HPDE6-E6E7 (cell line): ENCODE data around the gene CYP39A1.

Experiments
- DNase-seq: peaks from one replicate; pipeline ENCODE4 v3.0.0; 2011; ENCODE audit warnings: missing footprints; ENCODE audit errors: extremely low spot score

CYP39A1 gene

DNA sequence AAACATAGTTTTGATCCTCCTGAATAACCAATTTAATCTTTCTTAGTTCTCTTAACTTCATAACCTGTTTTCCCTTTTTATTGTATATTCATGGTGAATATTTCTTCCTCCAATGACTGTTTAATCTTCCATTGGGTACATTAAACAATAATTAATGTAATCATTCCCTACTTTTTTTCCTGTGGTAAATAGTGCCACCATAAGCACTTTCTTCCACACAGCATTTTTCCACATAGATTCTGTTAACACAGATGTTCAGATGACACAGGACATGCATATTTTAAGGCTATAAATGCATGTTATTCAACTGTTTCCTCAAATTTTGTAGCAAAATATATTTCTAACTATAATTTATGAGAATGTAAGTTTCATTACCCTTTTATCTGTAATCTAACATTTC, 61.9 kb downstream of the CYP39A1 start:
- no peak for DNase-seq

- DNase-seq = no peak
These were observed 65.7 kb downstream of the CYP39A1 start for GRCh38 chr6:46586906-46587305.

GRCh38 chr6:46584586-46584985, 68.0 kb downstream of the CYP39A1 start:
- no peak for DNase-seq

DNA sequence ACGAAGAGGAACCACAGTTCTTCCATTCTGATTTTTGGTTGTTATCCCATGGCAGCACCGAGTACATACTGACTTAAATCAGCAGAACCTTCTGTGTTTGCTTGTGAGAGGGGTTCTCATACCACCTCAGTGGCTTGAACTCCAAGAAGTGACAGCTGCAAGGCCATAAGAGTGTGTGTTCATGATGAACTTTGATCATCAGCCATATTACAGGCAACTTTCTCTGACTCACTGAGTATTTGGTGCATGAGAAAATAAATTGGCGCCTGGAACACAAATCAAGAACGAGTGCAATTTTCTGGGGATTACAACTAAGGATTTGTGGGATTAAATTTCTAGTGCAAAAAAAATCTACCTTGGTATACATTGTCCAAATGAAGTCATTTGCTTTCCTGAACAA, 68.9 kb downstream of the CYP39A1 start:
- no peak for DNase-seq

DNA sequence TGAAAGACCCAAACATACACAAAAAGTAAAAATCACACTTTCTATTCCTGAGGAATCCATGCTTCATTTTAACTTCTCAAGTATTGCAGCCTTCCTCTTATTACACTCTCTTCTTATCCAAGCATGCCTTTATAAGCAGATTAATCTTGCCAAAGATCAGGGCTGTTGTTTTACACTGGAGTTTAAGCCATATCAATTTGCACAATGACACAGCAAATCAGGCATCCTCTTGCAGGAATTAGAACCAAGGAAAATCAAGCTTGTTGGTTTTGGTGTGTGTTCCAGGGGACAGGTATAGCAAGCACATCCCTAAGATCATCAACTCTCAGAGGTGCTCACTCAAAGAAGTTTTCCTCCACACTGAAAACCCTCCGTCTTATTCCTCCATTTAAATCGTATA, 69.5 kb downstream of the CYP39A1 start:
- no peak for DNase-seq

DNA sequence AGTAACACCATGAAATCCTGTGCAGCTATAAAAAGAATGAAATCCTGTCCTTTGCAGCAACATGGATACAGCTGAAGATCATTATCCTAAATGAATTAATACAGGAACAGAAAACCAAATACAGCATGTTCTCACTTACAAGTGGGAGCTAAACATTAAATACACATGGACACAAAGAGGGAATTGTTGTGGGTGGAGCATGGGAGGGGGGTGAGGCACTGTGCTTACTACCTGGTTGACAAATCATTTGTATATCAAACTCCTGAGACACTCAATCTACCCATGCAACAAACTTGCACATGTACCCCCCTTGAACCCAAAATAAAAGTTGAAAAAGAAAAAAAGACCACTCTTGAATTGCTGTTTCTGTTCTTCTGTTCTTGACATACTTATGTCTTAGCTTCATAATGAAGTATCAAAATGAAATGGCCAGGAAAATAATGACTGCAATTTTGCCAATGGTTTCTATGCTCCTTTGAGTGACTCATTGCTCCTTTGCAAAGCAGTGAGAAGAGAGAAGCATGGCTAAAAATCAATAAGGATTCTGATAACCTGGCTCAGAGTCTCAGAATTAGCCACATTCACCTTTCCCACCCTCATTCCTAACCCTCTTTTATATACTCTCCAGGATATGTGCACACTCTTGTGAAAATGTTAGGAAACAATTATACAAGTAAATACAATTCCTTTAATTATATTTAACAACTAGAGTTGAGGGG, 71.0 kb downstream of the CYP39A1 start:
- no peak for DNase-seq

DNA sequence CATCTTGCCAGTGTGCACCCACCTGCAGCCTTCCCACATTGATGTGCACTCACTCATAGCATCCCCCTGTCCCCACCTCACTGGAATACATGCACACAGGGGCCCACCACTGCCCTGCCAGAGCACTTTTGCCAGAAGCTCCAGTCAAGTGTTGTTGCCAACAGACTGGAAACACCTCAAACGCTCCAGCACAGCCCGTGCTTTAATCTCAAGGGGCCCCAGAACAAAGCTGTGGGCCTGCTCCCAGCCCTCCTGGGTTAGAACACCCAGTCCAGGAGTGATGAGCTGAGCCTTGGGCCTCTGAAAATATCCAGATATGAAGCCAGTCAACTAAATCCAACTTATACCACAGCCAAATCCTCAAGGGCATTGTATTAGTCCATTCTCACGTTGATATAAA, 77.1 kb downstream of the CYP39A1 start:
- no peak for DNase-seq

DNA sequence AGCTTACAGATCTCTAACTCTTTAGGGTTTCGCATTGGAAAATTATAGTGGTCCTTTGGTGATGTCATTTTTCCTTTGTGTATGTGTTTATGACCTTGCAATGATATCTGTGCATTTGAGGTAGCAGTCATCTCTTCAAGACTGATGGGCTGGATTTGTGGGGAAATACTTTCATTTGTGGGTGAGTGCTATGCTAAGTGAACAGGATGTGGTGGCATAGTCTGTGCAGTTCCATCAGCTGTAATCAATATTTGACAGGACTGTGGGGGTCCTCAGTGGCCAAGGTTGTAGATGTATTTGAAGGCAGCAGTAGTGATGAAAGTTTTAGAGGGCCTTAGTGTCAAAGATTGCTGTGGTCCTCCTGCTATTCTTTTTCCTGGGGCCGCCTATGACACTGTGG, 79.5 kb downstream of the CYP39A1 start:
- DNase-seq = no peak

DNA sequence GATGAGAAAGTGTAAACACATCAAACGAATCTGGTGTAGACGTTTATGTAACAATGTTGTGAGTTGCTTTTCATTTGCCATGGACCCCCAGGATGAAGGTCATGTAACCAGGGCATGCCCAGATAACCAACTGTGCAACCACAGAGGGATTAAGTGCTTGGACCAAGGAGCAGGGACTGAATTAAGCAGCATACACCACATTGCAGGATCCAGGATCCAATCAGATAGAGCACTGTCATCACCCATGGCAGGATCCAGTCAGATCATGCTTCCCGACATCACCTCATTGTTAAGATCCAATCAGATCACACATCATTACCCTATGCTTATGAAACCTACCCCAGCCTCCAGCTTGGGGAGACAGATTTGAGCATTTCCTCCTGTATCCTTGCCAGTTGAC, 87.1 kb downstream of the CYP39A1 start:
- no peak for DNase-seq

- no peak for DNase-seq
These were observed 88.7 kb downstream of the CYP39A1 start for GRCh38 chr6:46563924-46564323.

DNA sequence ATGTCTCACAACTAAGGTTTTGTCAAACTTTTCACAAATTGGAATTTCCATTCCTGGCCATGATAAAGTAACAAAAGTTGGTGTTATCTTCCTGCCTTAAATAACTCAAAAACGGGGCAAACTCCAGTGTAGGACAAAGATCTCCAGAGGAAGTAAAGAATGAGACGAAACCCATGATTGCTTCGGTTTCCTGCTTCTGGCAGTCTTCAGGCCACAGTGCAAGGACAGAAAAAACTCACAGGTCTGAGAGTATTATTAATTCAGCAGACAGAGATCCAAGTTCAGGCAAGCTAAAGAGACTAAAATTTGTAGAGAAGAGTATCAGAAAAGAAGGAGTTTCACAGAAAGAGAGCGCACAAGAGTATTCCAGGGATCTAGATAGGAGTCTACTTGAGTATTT, 96.6 kb downstream of the CYP39A1 start:
- DNase-seq = no peak

DNA sequence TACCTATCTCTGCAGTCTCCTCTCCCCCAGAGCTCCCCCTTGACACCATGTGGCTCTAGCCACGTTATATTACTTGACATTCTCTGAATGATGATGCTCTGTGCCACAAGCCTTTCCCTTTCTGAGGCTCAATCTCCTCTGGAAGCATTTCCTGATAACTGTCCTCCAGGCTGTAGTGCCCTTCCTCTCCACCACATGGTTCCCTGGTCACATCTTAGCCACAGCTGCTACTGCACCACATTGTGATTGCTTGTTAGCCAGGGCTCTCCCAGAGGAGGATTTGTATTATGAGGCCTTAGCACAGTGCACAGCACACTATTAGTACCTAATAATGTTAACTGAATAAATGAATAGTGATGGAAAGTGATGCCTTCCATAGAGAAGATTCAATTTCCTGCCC, 97.5 kb downstream of the CYP39A1 start:
- no peak for DNase-seq

DNA sequence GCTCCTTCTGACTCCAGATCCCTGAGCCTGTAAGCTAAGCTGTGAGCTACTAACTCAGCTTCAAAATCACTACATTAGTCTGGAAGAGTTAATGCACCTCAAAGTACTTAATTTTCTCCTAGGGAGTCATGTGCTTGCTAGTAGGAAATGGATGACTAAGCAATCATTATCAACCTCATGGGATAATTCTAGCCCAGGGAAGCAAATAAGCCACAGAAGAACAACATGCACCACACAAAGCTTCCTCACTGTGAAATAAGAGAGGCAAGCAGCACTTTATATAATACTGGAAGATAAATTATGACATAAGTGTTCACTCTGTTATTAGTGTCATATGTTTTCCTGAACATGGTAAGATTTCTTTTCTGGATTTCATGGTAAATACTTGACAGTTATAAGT, 103.5 kb downstream of the CYP39A1 start:
- DNase-seq = no peak

DNA sequence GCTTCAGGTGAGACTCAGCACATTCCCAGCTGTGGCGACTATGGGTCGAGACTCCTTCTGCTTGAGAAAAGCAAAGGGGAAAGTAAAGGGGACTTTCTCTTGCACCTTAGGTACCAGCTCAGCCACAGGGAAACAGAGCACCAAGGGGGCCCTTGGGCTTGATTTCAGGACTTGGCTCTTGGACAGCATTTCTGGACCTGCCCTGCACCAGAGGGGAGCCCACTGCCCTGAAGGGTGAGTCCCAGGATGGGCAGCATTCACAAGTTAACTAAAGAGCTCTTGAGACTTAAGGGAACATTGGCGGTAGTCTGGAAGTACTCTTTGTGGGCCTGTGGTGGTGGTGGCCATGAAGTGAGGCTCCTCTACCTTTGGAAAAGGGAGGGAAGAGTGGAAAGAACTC, 111.1 kb downstream of the CYP39A1 start:
- no peak for DNase-seq

- no peak for DNase-seq
These were observed 112.8 kb downstream of the CYP39A1 start for GRCh38 chr6:46539866-46540265.

DNA sequence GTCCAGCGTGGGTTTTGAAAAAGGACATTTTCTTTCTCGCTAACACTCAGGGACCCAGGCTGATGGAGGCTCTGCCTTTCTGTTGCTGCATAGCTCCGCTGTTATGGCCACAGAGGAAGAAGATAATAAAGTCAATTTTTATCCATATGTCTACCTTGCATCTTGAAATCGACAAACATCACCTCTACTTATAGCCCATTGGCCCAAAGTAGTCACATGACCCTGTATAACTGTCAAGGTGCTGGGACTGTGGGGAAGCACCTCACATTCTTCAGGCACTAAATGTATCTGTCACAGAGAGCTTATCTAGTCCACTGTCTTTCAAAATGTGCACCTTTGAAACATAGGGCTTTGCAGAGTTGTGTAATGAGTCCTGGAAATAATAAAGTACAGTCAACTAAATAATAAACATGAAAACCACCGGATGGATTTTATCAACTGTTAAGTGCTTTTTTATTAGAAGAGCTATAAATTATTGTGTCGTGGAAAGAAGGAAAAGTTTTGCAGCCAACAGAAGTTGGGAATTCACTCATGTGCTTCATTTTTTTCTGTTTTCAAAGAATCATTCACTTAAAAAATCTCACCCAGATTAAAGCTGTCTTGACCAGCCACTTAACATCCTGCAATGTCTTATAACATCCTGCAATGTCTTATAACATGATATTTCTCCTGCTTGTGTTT, 113.7 kb downstream of the CYP39A1 start:
- no peak for DNase-seq

DNA sequence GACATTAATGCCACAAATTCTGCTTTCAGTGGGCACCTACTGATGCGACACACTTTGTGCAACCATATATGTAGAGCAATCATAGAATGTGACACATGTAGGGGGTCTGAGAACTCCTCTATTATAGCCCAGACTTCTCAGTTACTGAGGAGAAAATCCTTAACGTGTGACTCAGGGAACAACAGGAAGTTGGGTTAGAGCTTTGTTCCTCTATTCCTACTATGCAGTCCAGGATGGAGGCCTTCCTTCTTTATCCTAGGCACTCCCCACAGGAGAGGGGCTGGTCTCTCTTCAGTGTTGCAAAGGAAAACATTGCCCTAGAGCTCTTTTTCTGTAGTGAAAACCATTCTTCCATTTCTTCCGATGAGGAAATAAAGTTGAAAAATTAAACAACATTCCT, 121.7 kb downstream of the CYP39A1 start:
- DNase-seq = no peak

DNA sequence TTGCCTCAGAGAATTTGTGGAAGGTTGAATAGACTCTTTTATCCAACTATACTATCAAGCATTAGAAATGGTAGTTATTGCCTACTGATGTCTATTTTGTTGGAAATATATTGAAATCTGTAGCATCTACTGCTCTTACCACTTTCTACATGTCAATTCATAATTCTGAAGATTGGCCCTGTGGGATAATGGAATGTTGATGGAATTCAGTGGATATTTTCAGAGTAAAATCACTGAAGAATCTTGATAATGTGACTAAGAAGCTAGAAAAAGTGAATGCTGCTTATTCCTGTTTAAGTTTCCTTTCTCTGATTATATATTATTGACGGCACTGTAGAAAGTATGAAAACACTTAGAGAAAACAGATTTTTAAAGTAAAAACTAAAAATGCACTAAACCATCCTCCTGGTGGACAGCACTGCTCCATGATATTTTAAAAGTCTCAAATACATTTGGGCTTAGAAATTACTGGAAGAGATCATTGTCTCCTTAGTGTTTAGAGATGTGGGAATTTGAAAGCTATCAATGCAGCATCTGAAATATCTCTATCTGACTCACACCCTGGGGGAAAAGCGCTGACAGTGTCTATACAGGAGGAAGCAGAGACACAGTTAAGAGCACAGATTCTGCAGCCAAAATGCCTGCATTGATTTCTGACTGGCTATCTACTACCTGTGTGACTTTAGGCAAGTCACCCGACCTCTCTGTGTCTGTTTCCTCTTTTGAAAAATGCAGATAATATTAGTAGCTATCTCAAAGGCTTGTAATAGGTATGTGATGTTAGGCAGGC, 123.5 kb downstream of the CYP39A1 start:
- no peak for DNase-seq

DNA sequence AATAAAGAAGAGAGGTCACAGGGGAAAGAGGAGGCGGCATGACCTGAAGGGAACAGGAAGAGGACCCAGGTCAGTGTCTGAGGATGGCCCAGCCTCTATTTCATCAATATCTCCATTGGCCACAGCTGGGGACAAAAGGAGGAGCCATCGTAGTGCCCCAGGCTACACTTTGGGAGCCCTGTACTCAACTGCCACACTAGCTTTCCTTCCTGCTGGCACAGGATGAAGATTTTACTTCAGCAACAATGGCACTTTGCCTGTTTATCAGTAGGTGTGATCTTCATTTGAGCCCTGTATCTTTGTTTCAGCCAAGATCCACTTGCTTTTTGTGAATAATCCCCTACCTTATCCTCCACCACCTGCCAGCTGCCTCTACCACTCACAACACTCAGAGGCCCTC, 126.0 kb downstream of the CYP39A1 start:
- no peak for DNase-seq

DNA sequence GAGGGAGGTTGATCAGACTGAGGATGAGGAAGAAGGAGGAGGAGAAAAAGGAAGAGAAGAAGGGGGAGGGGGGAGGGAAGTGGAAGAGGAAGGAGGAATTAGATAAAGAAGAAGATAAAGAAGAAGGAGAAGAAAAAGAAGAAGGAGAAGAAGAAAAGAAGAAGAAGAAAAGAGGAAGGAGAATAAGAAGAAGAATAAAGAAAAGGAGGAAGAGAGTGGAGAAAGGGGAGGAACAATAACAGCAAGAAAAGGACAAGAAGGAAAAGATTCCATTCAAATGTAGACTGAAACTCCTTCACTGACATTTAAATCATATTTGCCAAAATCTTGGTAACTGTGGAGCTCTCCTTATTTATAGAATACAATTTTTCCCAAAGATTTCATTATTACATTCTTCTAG, 127.0 kb downstream of the CYP39A1 start:
- DNase-seq = no peak

GRCh38 chr6:46521464-46521971, 131.1 kb downstream of the CYP39A1 start:
- no peak for DNase-seq

DNA sequence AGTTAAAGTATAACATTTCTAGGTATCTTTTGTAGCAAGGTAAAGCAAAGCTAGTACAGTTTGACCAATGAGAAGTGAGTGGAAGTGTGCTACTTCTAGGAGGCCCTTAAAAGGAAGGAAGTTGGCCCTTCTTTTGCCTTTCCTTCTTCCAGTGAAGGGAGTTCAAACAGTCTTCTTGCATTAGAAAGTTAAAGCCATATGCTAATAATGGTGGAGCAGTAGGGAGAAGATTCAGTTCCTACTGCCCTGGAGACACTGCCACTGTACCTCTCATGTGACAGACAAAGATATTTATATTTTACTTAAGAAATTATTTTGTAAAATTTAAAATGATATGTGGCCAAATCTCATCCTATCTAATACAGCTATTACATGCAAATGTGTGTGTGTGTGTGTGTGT, 135.4 kb downstream of the CYP39A1 start:
- no peak for DNase-seq

DNA sequence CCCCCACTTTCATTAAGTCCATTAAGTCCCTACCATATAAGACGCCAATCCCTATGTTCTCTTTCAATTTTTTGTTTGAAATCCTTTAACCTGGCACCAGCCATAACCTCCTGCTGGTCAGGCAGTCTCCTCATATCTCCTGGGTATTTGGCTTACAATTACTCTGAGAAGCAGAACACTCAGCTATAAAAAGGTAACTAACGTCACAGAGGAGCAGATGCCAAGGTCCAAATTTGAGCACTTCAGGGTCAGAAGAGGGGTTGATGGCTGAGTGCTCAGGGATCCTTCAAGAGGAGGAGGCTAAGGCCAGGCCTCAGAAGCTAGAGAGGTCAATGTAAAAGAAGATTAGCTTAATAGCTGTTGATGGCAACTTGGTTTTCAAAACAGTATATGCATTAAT, 139.1 kb downstream of the CYP39A1 start:
- DNase-seq = no peak
